ENCODE data around the gene STIM2.

GRCh38 chr4:26984896-26985295 is 124.3 kb downstream of the STIM2 start:
- no peak for TF ChIP-seq CTCF (IDR thresholded peaks at IDR 0.05)
- no peak for TF ChIP-seq POLR2A (IDR thresholded peaks at IDR 0.05)

All from prostate gland (tissue), 2 donors.